ENCODE results near the gene SCAI. TPM values are rescaled to one million over a fixed set of nuclear protein-coding genes. Genes with fewer than 3 reads are reported as not detected.
"Not testable (repeated sequence)": the region's sequence is repeated elsewhere in the genome, so short reads cannot be mapped to it uniquely, and the experiment has no call there.

SCAI gene
- total and polyA plus RNA-seq, 9 of the 15 experiments (the other 6 are each of a cell fraction or from before 2014, with no cell fraction given): 0.70 to 12.4 (median 4.2) TPM

DNA sequence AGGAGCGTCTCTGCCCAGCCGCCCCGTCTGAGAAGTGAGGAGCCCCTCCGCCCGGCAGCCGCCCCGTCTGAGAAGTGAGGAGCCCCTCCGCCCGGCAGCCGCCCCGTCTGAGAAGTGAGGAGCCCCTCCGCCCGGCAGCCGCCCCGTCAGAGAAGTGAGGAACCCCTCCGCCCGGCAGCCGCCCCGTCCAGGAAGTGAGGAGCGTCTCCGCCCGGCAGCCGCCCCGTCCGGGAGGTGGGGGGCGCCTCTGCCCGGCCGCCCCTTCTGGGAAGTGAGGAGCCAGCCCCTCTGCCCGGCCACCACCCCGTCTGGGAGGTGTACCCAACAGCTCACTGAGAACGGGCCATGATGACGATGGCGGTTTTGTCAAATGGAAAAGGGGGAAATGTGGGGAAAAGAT, 34.8 kb downstream of the SCAI start:
- FAIRE-seq; H3K36me3 ChIP-seq (ENCODE audit: control insufficient read depth, insufficient read depth, low read length); H3K9ac ChIP-seq (ENCODE audit: insufficient read depth in 1 of 2, low read depth in 2 of 2, low read length in 2 of 2); H3K4me2 ChIP-seq (ENCODE audit: insufficient read depth, low read length); H2AFZ ChIP-seq (ENCODE audit: low read depth, low read length); ATAC-seq; in situ Hi-C loops (cut with MboI); CTCF ChIA-PET (ENCODE audit: low intra/inter-chr PET ratio); H3K4me3 ChIP-seq; H4K20me1 ChIP-seq (replicated peaks; ENCODE audit: control insufficient read depth, insufficient read depth, low read length); H3K27ac ChIP-seq (ENCODE audit: extremely low read depth, low read depth, low read length); BruUV-seq (replicated peaks); H3K27me3 ChIP-seq (ENCODE audit: control insufficient read depth in 2 of 2, insufficient read depth in 2 of 2, low read length in 2 of 2); H3K9me1 ChIP-seq (ENCODE audit: control insufficient read depth, insufficient read depth, low read length); intact Hi-C loops (cut with micrococcal nuclease); H3K4me1 ChIP-seq (replicated peaks in 1 of 2; ENCODE audit: control insufficient read depth in 2 of 2, insufficient read depth in 2 of 2, low read length in 2 of 2); POLR2A ChIA-PET; DNase-seq (ENCODE audit: extremely low read depth in 1 of 4, low spot score in 3 of 4); H3K9me3 ChIP-seq (replicated peaks; ENCODE audit: control insufficient read depth, insufficient read depth, low read depth, low read length): not testable (repeated sequence)
- peaks cover 20% of the 10 kb centered on the region for H3K79me2 ChIP-seq (ENCODE audit: control insufficient read depth, insufficient read depth, low read length)
- WGBS (ENCODE audit: insufficient coverage, low coverage, missing lambda C conversion rate): no CpG with 5 or more reads among the region's 33 CpGs

DNA sequence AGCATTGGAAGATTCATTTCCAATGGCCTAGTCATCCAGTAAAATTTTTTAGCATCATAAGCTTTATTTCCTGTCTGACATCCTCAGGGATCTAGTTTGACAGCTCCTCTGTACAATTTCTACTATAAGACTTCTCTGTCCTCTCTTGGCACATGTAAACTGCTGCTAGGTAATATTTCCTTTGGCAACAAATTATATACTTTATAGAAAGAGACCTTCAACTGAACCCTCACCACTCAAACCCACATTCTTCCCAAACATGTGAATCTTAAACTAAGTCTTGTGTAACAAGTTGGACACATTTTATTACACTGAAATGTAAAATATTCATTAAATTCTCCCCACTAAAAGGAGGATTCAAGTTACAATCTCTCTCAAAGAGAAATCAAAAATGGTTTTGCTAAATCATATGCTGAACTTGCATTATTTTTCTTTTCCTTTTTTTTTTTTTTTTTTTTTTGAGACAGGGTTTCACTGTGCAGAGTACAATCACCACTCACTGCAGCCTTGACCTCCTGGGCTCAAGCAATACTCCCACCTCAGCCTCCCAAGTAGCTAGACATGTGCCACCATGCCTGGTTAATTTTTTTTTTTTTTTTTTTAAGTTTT, 36.9 kb downstream of the SCAI start:
- in situ Hi-C loops (cut with MboI): no loop called here
- ATAC-seq (no peak), DNase-seq (ENCODE audit: extremely low read depth in 1 of 4, low spot score in 3 of 4) (no peak), FAIRE-seq (no peak)
- Histone ChIP-seq H3K4me1 (replicated peaks in 1 of 2; ENCODE audit: control insufficient read depth in 2 of 2, insufficient read depth in 2 of 2, low read length in 2 of 2) (no peaks in the 10 kb centered on the region), H3K27ac (ENCODE audit: extremely low read depth, low read depth, low read length) (no peak overlapping the region), H3K9me3 (replicated peaks; ENCODE audit: control insufficient read depth, insufficient read depth, low read depth, low read length) (no peaks in the 10 kb centered on the region), H3K4me2 (ENCODE audit: insufficient read depth, low read length) (no peak overlapping the region), H3K36me3 (ENCODE audit: control insufficient read depth, insufficient read depth, low read length) (no peaks in the 10 kb centered on the region), H3K27me3 (ENCODE audit: control insufficient read depth in 2 of 2, insufficient read depth in 2 of 2, low read length in 2 of 2) (no peaks in the 10 kb centered on the region), H3K79me2 (ENCODE audit: control insufficient read depth, insufficient read depth, low read length) (peaks cover 7% of the 10 kb centered on the region; the same call in 2 of the 3 replicates), H4K20me1 (replicated peaks; ENCODE audit: control insufficient read depth, insufficient read depth, low read length) (no peaks in the 10 kb centered on the region), H3K9me1 (ENCODE audit: control insufficient read depth, insufficient read depth, low read length) (no peaks in the 10 kb centered on the region), H3K4me3 (no peak overlapping the region), H3K9ac (ENCODE audit: insufficient read depth in 1 of 2, low read depth in 2 of 2, low read length in 2 of 2) (no peak overlapping the region), H2AFZ (ENCODE audit: low read depth, low read length) (no peak overlapping the region)
- POLR2A ChIA-PET: interaction anchor here (0.7 kb wide), 1 partner anchor 186 kb away, joined by 4 read pairs; no protein-coding TSS in a partner anchor
- CTCF ChIA-PET (ENCODE audit: low intra/inter-chr PET ratio): no interaction called here
- intact Hi-C loops (cut with micrococcal nuclease): no loop called here
- no TSS peak for BruUV-seq (replicated peaks)
- TF ChIP-seq, protein P1, sequence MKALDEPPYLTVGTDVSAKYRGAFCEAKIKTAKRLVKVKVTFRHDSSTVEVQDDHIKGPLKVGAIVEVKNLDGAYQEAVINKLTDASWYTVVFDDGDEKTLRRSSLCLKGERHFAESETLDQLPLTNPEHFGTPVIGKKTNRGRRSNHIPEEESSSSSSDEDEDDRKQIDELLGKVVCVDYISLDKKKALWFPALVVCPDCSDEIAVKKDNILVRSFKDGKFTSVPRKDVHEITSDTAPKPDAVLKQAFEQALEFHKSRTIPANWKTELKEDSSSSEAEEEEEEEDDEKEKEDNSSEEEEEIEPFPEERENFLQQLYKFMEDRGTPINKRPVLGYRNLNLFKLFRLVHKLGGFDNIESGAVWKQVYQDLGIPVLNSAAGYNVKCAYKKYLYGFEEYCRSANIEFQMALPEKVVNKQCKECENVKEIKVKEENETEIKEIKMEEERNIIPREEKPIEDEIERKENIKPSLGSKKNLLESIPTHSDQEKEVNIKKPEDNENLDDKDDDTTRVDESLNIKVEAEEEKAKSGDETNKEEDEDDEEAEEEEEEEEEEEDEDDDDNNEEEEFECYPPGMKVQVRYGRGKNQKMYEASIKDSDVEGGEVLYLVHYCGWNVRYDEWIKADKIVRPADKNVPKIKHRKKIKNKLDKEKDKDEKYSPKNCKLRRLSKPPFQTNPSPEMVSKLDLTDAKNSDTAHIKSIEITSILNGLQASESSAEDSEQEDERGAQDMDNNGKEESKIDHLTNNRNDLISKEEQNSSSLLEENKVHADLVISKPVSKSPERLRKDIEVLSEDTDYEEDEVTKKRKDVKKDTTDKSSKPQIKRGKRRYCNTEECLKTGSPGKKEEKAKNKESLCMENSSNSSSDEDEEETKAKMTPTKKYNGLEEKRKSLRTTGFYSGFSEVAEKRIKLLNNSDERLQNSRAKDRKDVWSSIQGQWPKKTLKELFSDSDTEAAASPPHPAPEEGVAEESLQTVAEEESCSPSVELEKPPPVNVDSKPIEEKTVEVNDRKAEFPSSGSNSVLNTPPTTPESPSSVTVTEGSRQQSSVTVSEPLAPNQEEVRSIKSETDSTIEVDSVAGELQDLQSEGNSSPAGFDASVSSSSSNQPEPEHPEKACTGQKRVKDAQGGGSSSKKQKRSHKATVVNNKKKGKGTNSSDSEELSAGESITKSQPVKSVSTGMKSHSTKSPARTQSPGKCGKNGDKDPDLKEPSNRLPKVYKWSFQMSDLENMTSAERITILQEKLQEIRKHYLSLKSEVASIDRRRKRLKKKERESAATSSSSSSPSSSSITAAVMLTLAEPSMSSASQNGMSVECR (CRISPR knock-in tag; IDR thresholded peaks at IDR 0.05): no peak
- no peak for TF ChIP-seq RBFOX2 (IDR thresholded peaks at IDR 0.05; ENCODE audit: low read depth, low read length)
- TF ChIP-seq, protein P2, sequence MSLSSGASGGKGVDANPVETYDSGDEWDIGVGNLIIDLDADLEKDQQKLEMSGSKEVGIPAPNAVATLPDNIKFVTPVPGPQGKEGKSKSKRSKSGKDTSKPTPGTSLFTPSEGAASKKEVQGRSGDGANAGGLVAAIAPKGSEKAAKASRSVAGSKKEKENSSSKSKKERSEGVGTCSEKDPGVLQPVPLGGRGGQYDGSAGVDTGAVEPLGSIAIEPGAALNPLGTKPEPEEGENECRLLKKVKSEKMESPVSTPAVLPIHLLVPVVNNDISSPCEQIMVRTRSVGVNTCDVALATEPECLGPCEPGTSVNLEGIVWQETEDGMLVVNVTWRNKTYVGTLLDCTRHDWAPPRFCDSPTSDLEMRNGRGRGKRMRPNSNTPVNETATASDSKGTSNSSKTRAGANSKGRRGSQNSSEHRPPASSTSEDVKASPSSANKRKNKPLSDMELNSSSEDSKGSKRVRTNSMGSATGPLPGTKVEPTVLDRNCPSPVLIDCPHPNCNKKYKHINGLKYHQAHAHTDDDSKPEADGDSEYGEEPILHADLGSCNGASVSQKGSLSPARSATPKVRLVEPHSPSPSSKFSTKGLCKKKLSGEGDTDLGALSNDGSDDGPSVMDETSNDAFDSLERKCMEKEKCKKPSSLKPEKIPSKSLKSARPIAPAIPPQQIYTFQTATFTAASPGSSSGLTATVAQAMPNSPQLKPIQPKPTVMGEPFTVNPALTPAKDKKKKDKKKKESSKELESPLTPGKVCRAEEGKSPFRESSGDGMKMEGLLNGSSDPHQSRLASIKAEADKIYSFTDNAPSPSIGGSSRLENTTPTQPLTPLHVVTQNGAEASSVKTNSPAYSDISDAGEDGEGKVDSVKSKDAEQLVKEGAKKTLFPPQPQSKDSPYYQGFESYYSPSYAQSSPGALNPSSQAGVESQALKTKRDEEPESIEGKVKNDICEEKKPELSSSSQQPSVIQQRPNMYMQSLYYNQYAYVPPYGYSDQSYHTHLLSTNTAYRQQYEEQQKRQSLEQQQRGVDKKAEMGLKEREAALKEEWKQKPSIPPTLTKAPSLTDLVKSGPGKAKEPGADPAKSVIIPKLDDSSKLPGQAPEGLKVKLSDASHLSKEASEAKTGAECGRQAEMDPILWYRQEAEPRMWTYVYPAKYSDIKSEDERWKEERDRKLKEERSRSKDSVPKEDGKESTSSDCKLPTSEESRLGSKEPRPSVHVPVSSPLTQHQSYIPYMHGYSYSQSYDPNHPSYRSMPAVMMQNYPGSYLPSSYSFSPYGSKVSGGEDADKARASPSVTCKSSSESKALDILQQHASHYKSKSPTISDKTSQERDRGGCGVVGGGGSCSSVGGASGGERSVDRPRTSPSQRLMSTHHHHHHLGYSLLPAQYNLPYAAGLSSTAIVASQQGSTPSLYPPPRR (CRISPR knock-in tag; IDR thresholded peaks at IDR 0.05; ENCODE audit: borderline replicate concordance): no peak
- TF ChIP-seq, protein P3, sequence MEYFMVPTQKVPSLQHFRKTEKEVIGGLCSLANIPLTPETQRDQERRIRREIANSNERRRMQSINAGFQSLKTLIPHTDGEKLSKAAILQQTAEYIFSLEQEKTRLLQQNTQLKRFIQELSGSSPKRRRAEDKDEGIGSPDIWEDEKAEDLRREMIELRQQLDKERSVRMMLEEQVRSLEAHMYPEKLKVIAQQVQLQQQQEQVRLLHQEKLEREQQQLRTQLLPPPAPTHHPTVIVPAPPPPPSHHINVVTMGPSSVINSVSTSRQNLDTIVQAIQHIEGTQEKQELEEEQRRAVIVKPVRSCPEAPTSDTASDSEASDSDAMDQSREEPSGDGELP (CRISPR knock-in tag; IDR thresholded peaks at IDR 0.05; ENCODE audit: borderline replicate concordance): no peak

All from K562 (cell line).